Measurements from ENCODE around the gene ALX4. TPM values are rescaled to one million over a fixed set of nuclear protein-coding genes. Genes with fewer than 3 reads are reported as not detected.

The ALX4 gene
- total and polyA plus RNA-seq, 9 of the 15 experiments (the other 6 are each of a cell fraction or from before 2014, with no cell fraction given) = 0.07 to 1.2 (median 0.33) TPM

DNA sequence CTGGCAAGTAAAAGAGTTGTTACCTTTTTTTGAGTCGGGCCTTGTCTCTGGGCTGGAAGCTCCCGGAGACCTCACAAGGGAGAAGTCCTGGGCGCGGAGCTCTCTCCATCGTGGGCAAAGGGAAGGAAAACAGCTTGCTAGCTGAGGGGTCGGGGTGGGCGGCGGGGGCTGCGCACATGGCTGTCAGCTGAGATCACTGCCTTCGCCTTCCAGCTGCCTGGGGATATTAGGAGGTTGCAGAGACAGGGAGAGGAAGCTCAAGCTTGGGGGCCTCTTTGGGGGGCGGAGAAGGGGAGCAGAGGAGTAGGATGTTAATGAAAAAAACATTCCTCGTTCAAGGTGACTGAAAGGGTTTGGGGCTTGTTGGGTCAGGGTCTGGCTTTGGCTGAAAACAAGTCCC lies 49.2 kb upstream of the ALX4 start (continued):
- TF ChIP-seq, protein P1, sequence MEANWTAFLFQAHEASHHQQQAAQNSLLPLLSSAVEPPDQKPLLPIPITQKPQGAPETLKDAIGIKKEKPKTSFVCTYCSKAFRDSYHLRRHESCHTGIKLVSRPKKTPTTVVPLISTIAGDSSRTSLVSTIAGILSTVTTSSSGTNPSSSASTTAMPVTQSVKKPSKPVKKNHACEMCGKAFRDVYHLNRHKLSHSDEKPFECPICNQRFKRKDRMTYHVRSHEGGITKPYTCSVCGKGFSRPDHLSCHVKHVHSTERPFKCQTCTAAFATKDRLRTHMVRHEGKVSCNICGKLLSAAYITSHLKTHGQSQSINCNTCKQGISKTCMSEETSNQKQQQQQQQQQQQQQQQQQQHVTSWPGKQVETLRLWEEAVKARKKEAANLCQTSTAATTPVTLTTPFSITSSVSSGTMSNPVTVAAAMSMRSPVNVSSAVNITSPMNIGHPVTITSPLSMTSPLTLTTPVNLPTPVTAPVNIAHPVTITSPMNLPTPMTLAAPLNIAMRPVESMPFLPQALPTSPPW (CRISPR knock-in tag; IDR thresholded peaks at IDR 0.05) = no peak
- TF ChIP-seq YBX1 (IDR thresholded peaks at IDR 0.05) = no peak

DNA sequence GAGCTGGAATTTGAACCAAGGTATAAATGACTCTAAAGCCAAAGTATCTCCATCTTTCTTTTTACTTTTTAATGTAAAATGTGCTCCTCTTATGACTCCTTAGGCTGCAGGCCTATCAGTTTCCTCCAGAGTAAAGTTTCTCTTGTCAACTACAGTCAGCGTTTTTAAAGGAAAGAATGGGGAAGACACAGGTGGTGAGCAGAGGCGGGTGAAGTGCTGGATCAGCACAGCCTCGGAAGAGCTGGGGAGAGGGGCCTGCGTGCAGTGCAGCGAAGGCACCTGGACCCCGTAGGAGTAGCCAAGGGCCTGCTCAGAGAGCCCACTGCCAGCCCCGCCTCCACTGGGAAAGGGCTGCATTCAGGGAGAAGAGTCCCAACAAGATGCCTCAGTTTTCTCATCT lies 48.8 kb upstream of the ALX4 start:
- in situ Hi-C loops (cut with MboI) (no loop called here), intact Hi-C loops (cut with micrococcal nuclease) (no loop called here)
- Histone ChIP-seq H3K27ac (ENCODE audit: extremely low read depth, low read depth, low read length) (no peak overlapping the region), H3K9me3 (replicated peaks; ENCODE audit: control insufficient read depth, insufficient read depth, low read depth, low read length) (no peaks in the 10 kb centered on the region), H3K4me3 (no peak overlapping the region), H3K27me3 (ENCODE audit: control insufficient read depth in 2 of 2, insufficient read depth in 2 of 2, low read length in 2 of 2) (peaks cover 33 to 46% of the 10 kb centered on the region in 2 experiments), H3K36me3 (ENCODE audit: control insufficient read depth, insufficient read depth, low read length) (no peaks in the 10 kb centered on the region), H3K9me1 (ENCODE audit: control insufficient read depth, insufficient read depth, low read length) (no peaks in the 10 kb centered on the region), H4K20me1 (replicated peaks; ENCODE audit: control insufficient read depth, insufficient read depth, low read length) (0 out of 2 replicates have a peak, but pooled peaks cover 2% of the 10 kb centered on the region), H3K4me1 (replicated peaks in 1 of 2; ENCODE audit: control insufficient read depth in 2 of 2, insufficient read depth in 2 of 2, low read length in 2 of 2) (peaks cover 5 to 6% of the 10 kb centered on the region in 2 experiments; a peak in 3 of 5 replicates), H3K4me2 (ENCODE audit: insufficient read depth, low read length) (no peak overlapping the region), H3K9ac (ENCODE audit: insufficient read depth in 1 of 2, low read depth in 2 of 2, low read length in 2 of 2) (no peak overlapping the region), H3K79me2 (ENCODE audit: control insufficient read depth, insufficient read depth, low read length) (no peaks in the 10 kb centered on the region), H2AFZ (ENCODE audit: low read depth, low read length) (no peak overlapping the region)
- ChIA-PET POLR2A (no interaction called here), CTCF (ENCODE audit: low intra/inter-chr PET ratio) (no interaction called here)
- peak; percentile 40; the same call in 1 of the 2 replicates for TF ChIP-seq C11orf30 (IDR thresholded peaks at IDR 0.05; ENCODE audit: low read depth)
- 0 out of 4 replicates have a peak, but pooled peaks of 1 of the 2 experiments have one; percentile 29 for TF ChIP-seq KDM1A (IDR thresholded peaks at IDR 0.05)
- no peak for TF ChIP-seq RAD21 (CRISPR knock-in tag; conservative IDR thresholded peaks at IDR 0.05 in 1 of 2, IDR thresholded peaks at IDR 0.05 in 1 of 2)
- TF ChIP-seq MEIS2 (IDR thresholded peaks at IDR 0.05; ENCODE audit: partially characterized antibody) = no peak
- no peak for TF ChIP-seq LCOR (CRISPR knock-in tag; IDR thresholded peaks at IDR 0.05)
- no peak for TF ChIP-seq KAT2B (IDR thresholded peaks at IDR 0.05; ENCODE audit: low read depth, low read length)
- peak; percentile 59 for TF ChIP-seq MAFG (tag; conservative IDR thresholded peaks at IDR 0.05)
- 6% methylated on average over 7 of the region's 7 CpGs for WGBS (ENCODE audit: insufficient coverage, low coverage, missing lambda C conversion rate)
- ATAC-seq = no peak
- DNase-seq (ENCODE audit: extremely low read depth in 1 of 4, low spot score in 3 of 4) = no peak
- no peak for FAIRE-seq
- no TSS peak for BruUV-seq (replicated peaks)
